ENCODE data around the gene DNAH14. TPM values are rescaled to one million over a fixed set of nuclear protein-coding genes. Genes with fewer than 3 reads are reported as not detected.

The DNAH14 gene
- polyA plus RNA-seq, 5 donors: 14.2 to 21.2 (median 19.6) TPM

GRCh38 chr1:225427235-225428067 lies 498.0 kb downstream of the DNAH14 start, which contains the start of gene LBR:
TSS of gene LBR (minus strand) at chr1:225428038. CDS start at chr1:225424075, 3,963 bp downstream.
- no peak for DNase-seq

- DNase-seq: peak; percentile 94
These were observed 498.8 kb downstream of the DNAH14 start for GRCh38 chr1:225428068-225428880.

- DNase-seq: no peak
These were observed 499.5 kb downstream of the DNAH14 start for GRCh38 chr1:225428881-225429455.

- DNase-seq: no peak
These were observed 500.8 kb downstream of the DNAH14 start for GRCh38 chr1:225430301-225430700.

GRCh38 chr1:225431081-225431863 lies 501.8 kb downstream of the DNAH14 start:
- no peak for DNase-seq

GRCh38 chr1:225434046-225434445 lies 504.6 kb downstream of the DNAH14 start:
- no peak for DNase-seq

- no peak for DNase-seq
These were observed 505.6 kb downstream of the DNAH14 start for GRCh38 chr1:225435076-225435475.

GRCh38 chr1:225435487-225435886 lies 506.0 kb downstream of the DNAH14 start:
- DNase-seq: no peak

- DNase-seq: no peak
These were observed 506.5 kb downstream of the DNAH14 start for GRCh38 chr1:225435957-225436392.

GRCh38 chr1:225437710-225438437 lies 508.4 kb downstream of the DNAH14 start:
- DNase-seq: no peak

GRCh38 chr1:225440380-225441221 lies 511.1 kb downstream of the DNAH14 start:
- DNase-seq: no peak

GRCh38 chr1:225441314-225442122 lies 512.0 kb downstream of the DNAH14 start:
- DNase-seq: no peak

- no peak for DNase-seq
These were observed 512.6 kb downstream of the DNAH14 start for GRCh38 chr1:225442123-225442505.

- DNase-seq: no peak
These were observed 516.4 kb downstream of the DNAH14 start for GRCh38 chr1:225445639-225446594.

GRCh38 chr1:225446595-225446960 lies 517.1 kb downstream of the DNAH14 start:
- no peak for DNase-seq

- no peak for DNase-seq
These were observed 517.6 kb downstream of the DNAH14 start for GRCh38 chr1:225446981-225447615.

GRCh38 chr1:225447650-225448089 lies 518.2 kb downstream of the DNAH14 start:
- peak in 1 of 2 donors; percentile 32 for DNase-seq
